Measurements from ENCODE around the gene SDHD. TPM values are rescaled to one million over a fixed set of nuclear protein-coding genes. Genes with fewer than 3 reads are reported as not detected.
A peak's percentile ranks its signal among the peaks of the same experiment; 100 is the strongest.

SDHD gene
- total RNA-seq, 1 experiment from 2014 or later: 59.1 TPM

DNA sequence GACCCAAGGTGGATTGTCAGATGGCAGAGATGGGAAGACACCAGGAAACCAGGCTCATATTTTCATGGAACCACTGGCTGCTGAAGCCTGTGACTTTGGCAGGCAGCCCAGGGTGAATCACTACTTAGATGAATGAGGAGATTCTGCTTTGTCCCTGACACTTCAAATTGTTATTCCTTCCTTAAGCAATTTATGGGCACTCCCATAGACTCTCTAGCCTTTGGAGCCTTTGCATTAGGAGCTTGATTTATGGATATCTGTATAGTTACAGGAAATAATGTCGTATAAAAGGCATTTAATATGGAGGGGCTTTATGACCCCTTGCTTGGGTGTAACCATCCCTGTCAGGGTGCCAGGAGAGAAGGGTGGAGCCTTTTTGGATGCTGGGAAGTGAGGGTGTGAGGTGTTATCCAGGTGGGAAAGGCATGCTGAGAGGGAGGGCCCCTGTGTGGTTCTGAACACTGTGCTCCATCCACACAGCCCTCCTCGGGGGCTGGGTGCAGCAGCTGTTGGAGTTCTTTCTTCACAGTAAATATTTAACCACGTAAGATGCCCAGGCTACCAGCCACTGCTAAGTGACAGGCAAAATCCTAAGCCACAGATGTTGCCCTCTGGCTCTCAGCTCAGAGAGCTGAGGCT, 41.9 kb downstream of the SDHD start:
- Mint-ChIP-seq H3K36me3 (ENCODE audit: insufficient read depth, unreplicated experiment) (no peaks in the 10 kb centered on the region), H3K9me3 (ENCODE audit: low read depth, unreplicated experiment) (no peaks in the 10 kb centered on the region), H3K27me3 (ENCODE audit: unreplicated experiment) (no peaks in the 10 kb centered on the region), H3K4me1 (ENCODE audit: low read depth, unreplicated experiment) (peaks cover 29% of the 10 kb centered on the region), H3K27ac (ENCODE audit: unreplicated experiment) (no peak overlapping the region), H3K4me3 (ENCODE audit: low read depth, unreplicated experiment) (no peak overlapping the region)
- CTCF ChIA-PET: no interaction called here
- TF ChIP-seq, protein P1, sequence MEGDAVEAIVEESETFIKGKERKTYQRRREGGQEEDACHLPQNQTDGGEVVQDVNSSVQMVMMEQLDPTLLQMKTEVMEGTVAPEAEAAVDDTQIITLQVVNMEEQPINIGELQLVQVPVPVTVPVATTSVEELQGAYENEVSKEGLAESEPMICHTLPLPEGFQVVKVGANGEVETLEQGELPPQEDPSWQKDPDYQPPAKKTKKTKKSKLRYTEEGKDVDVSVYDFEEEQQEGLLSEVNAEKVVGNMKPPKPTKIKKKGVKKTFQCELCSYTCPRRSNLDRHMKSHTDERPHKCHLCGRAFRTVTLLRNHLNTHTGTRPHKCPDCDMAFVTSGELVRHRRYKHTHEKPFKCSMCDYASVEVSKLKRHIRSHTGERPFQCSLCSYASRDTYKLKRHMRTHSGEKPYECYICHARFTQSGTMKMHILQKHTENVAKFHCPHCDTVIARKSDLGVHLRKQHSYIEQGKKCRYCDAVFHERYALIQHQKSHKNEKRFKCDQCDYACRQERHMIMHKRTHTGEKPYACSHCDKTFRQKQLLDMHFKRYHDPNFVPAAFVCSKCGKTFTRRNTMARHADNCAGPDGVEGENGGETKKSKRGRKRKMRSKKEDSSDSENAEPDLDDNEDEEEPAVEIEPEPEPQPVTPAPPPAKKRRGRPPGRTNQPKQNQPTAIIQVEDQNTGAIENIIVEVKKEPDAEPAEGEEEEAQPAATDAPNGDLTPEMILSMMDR (IDR thresholded peaks at IDR 0.05; ENCODE audit: unreplicated experiment): no peak
- intact Hi-C loops (cut with micrococcal nuclease; ENCODE audit: unreplicated experiment): no loop called here
- DNase-seq: peak; percentile 36
- no TSS peak for BruUV-seq (replicated peaks)

DNA sequence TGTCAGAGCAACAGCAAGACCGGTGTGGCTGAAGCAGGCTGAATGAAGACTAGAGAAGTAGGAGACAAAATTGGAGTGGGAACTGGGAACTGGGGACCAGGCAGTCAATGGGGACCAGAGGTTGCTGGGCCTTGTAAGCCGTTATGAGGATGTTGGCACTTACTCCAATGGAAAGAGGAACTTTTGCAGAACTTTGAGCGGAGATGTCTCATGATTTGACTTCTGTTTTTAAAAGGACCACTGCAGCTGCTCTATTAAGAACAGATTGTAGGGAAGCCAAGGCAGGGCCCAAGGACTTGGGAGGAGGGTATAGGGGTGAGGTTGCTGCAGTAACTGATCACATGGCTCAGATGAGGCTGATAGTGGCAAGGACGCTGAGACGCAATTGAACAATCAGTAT, 43.0 kb downstream of the SDHD start:
- Mint-ChIP-seq H3K27ac (ENCODE audit: unreplicated experiment) (peak overlapping the region; percentile 27), H3K36me3 (ENCODE audit: insufficient read depth, unreplicated experiment) (no peaks in the 10 kb centered on the region), H3K4me1 (ENCODE audit: low read depth, unreplicated experiment) (peaks cover 29% of the 10 kb centered on the region), H3K4me3 (ENCODE audit: low read depth, unreplicated experiment) (no peak overlapping the region), H3K27me3 (ENCODE audit: unreplicated experiment) (no peaks in the 10 kb centered on the region), H3K9me3 (ENCODE audit: low read depth, unreplicated experiment) (no peaks in the 10 kb centered on the region)
- intact Hi-C loops (cut with micrococcal nuclease; ENCODE audit: unreplicated experiment): no loop called here
- TF ChIP-seq, protein P1 (IDR thresholded peaks at IDR 0.05; ENCODE audit: unreplicated experiment): no peak
- no peak for DNase-seq
- no TSS peak for BruUV-seq (replicated peaks)
- CTCF ChIA-PET: no interaction called here

DNA sequence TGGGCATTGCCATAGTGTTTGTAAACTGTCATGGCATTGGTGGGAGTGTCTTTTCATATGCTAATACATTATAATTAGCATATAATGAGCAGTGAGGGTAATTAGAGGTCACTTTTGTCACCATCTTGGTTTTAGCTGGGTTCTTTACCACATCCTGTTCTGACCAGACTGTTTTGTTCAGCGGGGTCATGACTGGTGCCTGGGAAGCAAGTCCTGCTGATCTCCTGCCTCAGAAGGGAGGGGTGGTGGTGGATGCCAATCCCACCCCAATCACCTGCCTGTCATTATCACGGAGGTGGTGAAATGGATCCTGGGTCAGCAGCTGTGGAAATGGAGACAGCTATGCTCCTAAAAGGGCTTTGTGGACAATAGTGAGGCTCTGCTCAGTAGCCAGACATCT, 46.1 kb downstream of the SDHD start:
- intact Hi-C loops (cut with micrococcal nuclease; ENCODE audit: unreplicated experiment): no loop called here
- Mint-ChIP-seq H3K36me3 (ENCODE audit: insufficient read depth, unreplicated experiment) (no peaks in the 10 kb centered on the region), H3K27me3 (ENCODE audit: unreplicated experiment) (no peaks in the 10 kb centered on the region), H3K9me3 (ENCODE audit: low read depth, unreplicated experiment) (no peaks in the 10 kb centered on the region), H3K27ac (ENCODE audit: unreplicated experiment) (no peak overlapping the region), H3K4me1 (ENCODE audit: low read depth, unreplicated experiment) (peaks cover 29% of the 10 kb centered on the region), H3K4me3 (ENCODE audit: low read depth, unreplicated experiment) (no peak overlapping the region)
- BruUV-seq (replicated peaks): no TSS peak
- TF ChIP-seq, protein P1 (IDR thresholded peaks at IDR 0.05; ENCODE audit: unreplicated experiment): no peak
- DNase-seq: no peak
- CTCF ChIA-PET: no interaction called here

DNA sequence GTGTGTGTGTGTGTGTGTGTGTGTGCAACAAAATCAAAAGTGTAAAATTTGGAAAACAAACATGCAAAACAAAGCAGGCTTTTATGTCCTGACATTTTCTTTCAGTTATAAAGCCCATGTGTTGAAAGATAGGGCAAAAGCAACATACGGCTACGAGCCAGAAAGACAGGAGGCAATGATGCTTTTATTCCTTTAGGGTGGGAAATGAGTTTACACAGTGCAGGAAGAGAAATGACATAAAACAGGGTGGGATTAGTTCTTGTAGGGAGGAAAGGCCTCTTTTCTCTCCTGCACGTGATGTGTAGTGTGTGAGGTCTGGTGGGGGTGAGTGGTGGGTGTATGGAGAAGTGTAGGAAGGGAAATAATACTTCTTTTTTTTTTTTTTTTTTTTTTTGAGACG, 47.8 kb downstream of the SDHD start:
- DNase-seq: no peak
- no TSS peak for BruUV-seq (replicated peaks)
- Mint-ChIP-seq H3K4me1 (ENCODE audit: low read depth, unreplicated experiment) (peaks cover 13% of the 10 kb centered on the region), H3K36me3 (ENCODE audit: insufficient read depth, unreplicated experiment) (no peaks in the 10 kb centered on the region), H3K27me3 (ENCODE audit: unreplicated experiment) (no peaks in the 10 kb centered on the region), H3K27ac (ENCODE audit: unreplicated experiment) (no peak overlapping the region), H3K4me3 (ENCODE audit: low read depth, unreplicated experiment) (no peak overlapping the region), H3K9me3 (ENCODE audit: low read depth, unreplicated experiment) (no peaks in the 10 kb centered on the region)
- CTCF ChIA-PET: no interaction called here
- intact Hi-C loops (cut with micrococcal nuclease; ENCODE audit: unreplicated experiment): no loop called here
- TF ChIP-seq, protein P1 (IDR thresholded peaks at IDR 0.05; ENCODE audit: unreplicated experiment): no peak
